Measurements from ENCODE around the gene GLT1D1. TPM values are rescaled to one million over a fixed set of nuclear protein-coding genes. Genes with fewer than 3 reads are reported as not detected.

The GLT1D1 gene
- total and polyA plus RNA-seq, 2 of the 8 experiments (the other 6 are each of a cell fraction or from before 2014, with no cell fraction given) = 1.5 to 3.6 TPM

- H4K91ac ChIP-seq (replicated peaks; ENCODE audit: insufficient read length, low read length) = no peak overlapping the region
- H2BK5ac ChIP-seq (ENCODE audit: low read depth, low read length) = no peak overlapping the region
- H3K4me1 ChIP-seq (replicated peaks in 1 of 4; ENCODE audit: control insufficient read depth in 3 of 4, insufficient read depth in 4 of 4, low read length in 3 of 4) = peaks cover 0 to 22% (median 9%) of the 10 kb centered on the region in 4 experiments; a peak in 5 of 7 replicates
- WGBS, 2 experiments (ENCODE audit: extremely low coverage in 1 of 2, insufficient coverage in 1 of 2, insufficient read length in 1 of 2, insufficient replicate concordance in 2 of 2, low coverage in 1 of 2, low lambda C conversion rate in 2 of 2, missing lambda C conversion rate in 1 of 2) = 79% methylated on average over 14 of the region's 14 CpGs; no CpG with 5 or more reads in 1 of the 2 experiments
- no peaks in the 10 kb centered on the region for H4K20me1 ChIP-seq (replicated peaks in 1 of 2; ENCODE audit: control insufficient read depth in 1 of 2, insufficient read depth in 2 of 2, low read length in 2 of 2)
- no peaks in the 10 kb centered on the region for H3K79me1 ChIP-seq (ENCODE audit: low read depth, low read length)
- H3K27ac ChIP-seq (ENCODE audit: low read depth, low read length) = no peak overlapping the region
- no peaks in the 10 kb centered on the region for H3K9me3 ChIP-seq (ENCODE audit: insufficient read depth in 2 of 2, low read depth in 1 of 2, low read length in 1 of 2)
- no peak overlapping the region for H2BK120ac ChIP-seq (replicated peaks; ENCODE audit: low read depth, low read length)
- no peak for TF ChIP-seq YY1 (IDR thresholded peaks at IDR 0.05; ENCODE audit: low read depth, low read length)
- TF ChIP-seq CEBPB (IDR thresholded peaks at IDR 0.05; ENCODE audit: low read depth, low read length) = no peak
- TF ChIP-seq PHF8 (conservative IDR thresholded peaks at IDR 0.05; ENCODE audit: low read depth, low read length) = no peak
- no peak for TF ChIP-seq ATF3 (IDR thresholded peaks at IDR 0.05; ENCODE audit: insufficient read depth, low read depth, low read length)
- no peak for TF ChIP-seq RAD21 (IDR thresholded peaks at IDR 0.05 in 1 of 2, conservative IDR thresholded peaks at IDR 0.05 in 1 of 2; ENCODE audit: low read depth in 2 of 2, low read length in 2 of 2)
- TF ChIP-seq SP1 (IDR thresholded peaks at IDR 0.05; ENCODE audit: low read depth, low read length) = no peak
- TF ChIP-seq SRF (IDR thresholded peaks at IDR 0.05; ENCODE audit: low read depth, low read length) = no peak
- no peak overlapping the region for H3K23ac ChIP-seq (ENCODE audit: insufficient read length)
- FAIRE-seq (no peak), DNase-seq (ENCODE audit: low read depth in 1 of 2, low spot score in 2 of 2) (no peak)
- no peak overlapping the region for H3K9ac ChIP-seq (replicated peaks in 1 of 4; ENCODE audit: extremely low read depth in 1 of 4, low read depth in 3 of 4, low read length in 3 of 4)
- H3K27me3 ChIP-seq (replicated peaks in 1 of 4; ENCODE audit: control insufficient read depth in 3 of 4, extremely low read depth in 1 of 4, insufficient read depth in 3 of 4, low read length in 3 of 4) = no peaks in the 10 kb centered on the region
- no peak overlapping the region for H3K14ac ChIP-seq (ENCODE audit: insufficient read length)
- H2AFZ ChIP-seq (ENCODE audit: low read length) = no peak overlapping the region
- no peak overlapping the region for H2BK20ac ChIP-seq (ENCODE audit: low read length)
- POLR2A ChIA-PET (ENCODE audit: partially characterized antibody) = interaction anchor here (2.5 kb wide), 1 partner anchor 13 kb away, joined by 9 read pairs; no protein-coding TSS in a partner anchor
- H3K79me2 ChIP-seq (ENCODE audit: control insufficient read depth in 1 of 2, insufficient read depth in 2 of 2, low read length in 2 of 2) = no peaks in the 10 kb centered on the region
- H3K56ac ChIP-seq (replicated peaks; ENCODE audit: insufficient read length, low read depth, low read length) = no peak overlapping the region
- no peak overlapping the region for H4K5ac ChIP-seq (ENCODE audit: insufficient read length, low read depth, low read length)
- H2BK15ac ChIP-seq (ENCODE audit: low read length) = no peak overlapping the region
- no peak overlapping the region for H2BK12ac ChIP-seq (ENCODE audit: low read depth, low read length)
- no peak overlapping the region for H2AK5ac ChIP-seq (ENCODE audit: low read depth, low read length)
- H3K36me3 ChIP-seq (ENCODE audit: control insufficient read depth in 2 of 4, insufficient read depth in 4 of 4, low read length in 3 of 4) = no peaks in the 10 kb centered on the region
- no peak overlapping the region for H4K8ac ChIP-seq (ENCODE audit: extremely low read depth, insufficient read depth, low read length)
- H3K4me2 ChIP-seq (ENCODE audit: insufficient read depth in 1 of 2, low read depth in 2 of 2, low read length in 2 of 2) = no peak overlapping the region
- H3K18ac ChIP-seq (ENCODE audit: extremely low read depth, low read length) = no peak overlapping the region
- no peak overlapping the region for H3K4me3 ChIP-seq (ENCODE audit: extremely low read depth in 1 of 4, insufficient read depth in 2 of 4, low read depth in 3 of 4, low read length in 4 of 4)
- CTCF ChIA-PET (ENCODE audit: partially characterized antibody) = interaction anchor here (0.8 to 3.4 kb wide), 5 partner anchors 8 to 1031 kb away, joined by 4 to 20 read pairs (median 4); no protein-coding TSS in a partner anchor
- H3K4ac ChIP-seq (replicated peaks; ENCODE audit: insufficient read length, low read depth, low read length) = no peak overlapping the region
- no peaks in the 10 kb centered on the region for H3K23me2 ChIP-seq (ENCODE audit: low read depth, low read length)
These were observed 130.1 kb downstream of the GLT1D1 start for GRCh38 chr12:128983371-128983770.

Measured in H1 (cell line).